ENCODE results near the gene TRAPPC8.

GRCh38 chr18:31825772-31826171, 117.2 kb downstream of the TRAPPC8 start:
- TF ChIP-seq CTCF (IDR thresholded peaks at IDR 0.05; ENCODE audit: low read length), result no peak
- TF ChIP-seq EZH2 (IDR thresholded peaks at IDR 0.05; ENCODE audit: borderline replicate concordance, low read length), result no peak
